WTC11 (cell line): ENCODE results near the gene LMTK2.

Experiments
- CBFB ChIP-seq: sonication (generic); formaldehyde crosslinking; IDR thresholded peaks from 2 replicates; pipeline ENCODE4 v1.8.1; 2022; ENCODE audit warnings: mild to moderate bottlenecking, low read depth, missing genetic modification reagents
- CREB1 ChIP-seq: sonication (generic); formaldehyde crosslinking; IDR thresholded peaks from 2 replicates; pipeline ENCODE4 v1.8.0; 2023; ENCODE audit warnings: mild to moderate bottlenecking, missing genetic modification reagents
- CREM ChIP-seq: sonication (generic); formaldehyde crosslinking; IDR thresholded peaks from 2 replicates; pipeline ENCODE4 v1.8.1; 2022; ENCODE audit warnings: mild to moderate bottlenecking, missing genetic modification reagents, moderate library complexity
- CTCF ChIP-seq: fragments of 200-600 bp; IDR thresholded peaks from 2 replicates; pipeline ENCODE4 v1.8.0; 2022; ENCODE audit warnings: antibody characterized with exemption
- ELF4 ChIP-seq: sonication (generic); formaldehyde crosslinking; IDR thresholded peaks from 2 replicates; pipeline ENCODE4 v1.8.1; 2022; ENCODE audit warnings: low read depth, mild to moderate bottlenecking, moderate library complexity, missing genetic modification reagents
- MLX ChIP-seq: sonication (generic); formaldehyde crosslinking; IDR thresholded peaks from 2 replicates; pipeline ENCODE4 v1.8.1; 2023; ENCODE audit warnings: mild to moderate bottlenecking, missing genetic modification reagents, moderate library complexity
- NFE2L1 ChIP-seq: sonication (generic); formaldehyde crosslinking; IDR thresholded peaks from 2 replicates; pipeline ENCODE4 v1.8.1; 2023; ENCODE audit warnings: missing genetic modification reagents
- USF1 ChIP-seq: sonication (generic); formaldehyde crosslinking; IDR thresholded peaks from 2 replicates; pipeline ENCODE4 v1.8.0; 2022; ENCODE audit warnings: mild to moderate bottlenecking, missing genetic modification reagents
- ZBTB21 ChIP-seq: sonication (generic); formaldehyde crosslinking; IDR thresholded peaks from 2 replicates; pipeline ENCODE4 v1.8.1; 2023; ENCODE audit warnings: mild to moderate bottlenecking, missing genetic modification reagents, borderline replicate concordance
- ZNF317 ChIP-seq: sonication (generic); formaldehyde crosslinking; IDR thresholded peaks from 2 replicates; pipeline ENCODE4 v1.8.1; 2023; ENCODE audit warnings: low read depth, mild to moderate bottlenecking, moderate library complexity, missing genetic modification reagents, borderline replicate concordance
- TF ChIP-seq, protein P1 (sequence below): sonication (generic); formaldehyde crosslinking; conservative IDR thresholded peaks from 2 replicates; pipeline ENCODE4 v1.8.1; 2022; ENCODE audit warnings: mild to moderate bottlenecking, missing genetic modification reagents
- TF ChIP-seq, protein P2 (sequence below): sonication (generic); formaldehyde crosslinking; IDR thresholded peaks from 2 replicates; pipeline ENCODE4 v1.8.0; 2023; ENCODE audit warnings: mild to moderate bottlenecking, missing genetic modification reagents
- TF ChIP-seq, protein P3 (sequence below): fragments of 250-450 bp; sonication (Bioruptor Pico); IDR thresholded peaks from 2 replicates; pipeline ENCODE4 v1.9.0; 2021; ENCODE audit warnings: mild to moderate bottlenecking

DNA sequence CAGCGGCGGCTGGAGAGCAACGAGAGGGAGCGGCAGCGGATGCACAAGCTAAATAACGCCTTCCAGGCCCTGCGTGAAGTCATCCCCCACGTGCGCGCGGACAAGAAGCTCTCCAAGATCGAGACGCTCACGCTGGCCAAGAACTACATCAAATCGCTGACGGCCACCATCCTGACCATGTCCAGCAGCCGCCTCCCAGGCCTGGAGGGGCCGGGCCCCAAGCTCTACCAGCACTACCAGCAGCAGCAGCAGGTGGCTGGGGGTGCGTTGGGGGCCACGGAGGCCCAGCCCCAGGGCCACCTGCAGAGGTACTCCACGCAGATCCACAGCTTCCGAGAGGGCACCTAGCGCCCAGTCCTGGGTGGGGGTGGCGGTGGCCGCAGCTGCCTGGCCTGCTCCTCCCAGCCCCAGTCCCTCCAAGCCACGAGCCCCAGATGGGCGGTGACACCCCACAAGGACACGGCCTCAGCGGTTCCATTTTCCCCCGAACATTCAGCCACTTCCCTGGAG lies 105.9 kb downstream of the LMTK2 start:
- TF ChIP-seq CTCF (no peak), USF1 (CRISPR knock-in tag) (no peak), NFE2L1 (CRISPR knock-in tag) (no peak), ELF4 (CRISPR knock-in tag) (no peak), MLX (CRISPR knock-in tag) (no peak), ZNF317 (no peak), CREM (no peak), CBFB (CRISPR knock-in tag) (no peak), CREB1 (CRISPR knock-in tag) (no peak), ZBTB21 (CRISPR knock-in tag) (no peak)
- TF ChIP-seq, protein P1, sequence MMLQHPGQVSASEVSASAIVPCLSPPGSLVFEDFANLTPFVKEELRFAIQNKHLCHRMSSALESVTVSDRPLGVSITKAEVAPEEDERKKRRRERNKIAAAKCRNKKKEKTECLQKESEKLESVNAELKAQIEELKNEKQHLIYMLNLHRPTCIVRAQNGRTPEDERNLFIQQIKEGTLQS (CRISPR knock-in tag) = no peak
- TF ChIP-seq, protein P2, sequence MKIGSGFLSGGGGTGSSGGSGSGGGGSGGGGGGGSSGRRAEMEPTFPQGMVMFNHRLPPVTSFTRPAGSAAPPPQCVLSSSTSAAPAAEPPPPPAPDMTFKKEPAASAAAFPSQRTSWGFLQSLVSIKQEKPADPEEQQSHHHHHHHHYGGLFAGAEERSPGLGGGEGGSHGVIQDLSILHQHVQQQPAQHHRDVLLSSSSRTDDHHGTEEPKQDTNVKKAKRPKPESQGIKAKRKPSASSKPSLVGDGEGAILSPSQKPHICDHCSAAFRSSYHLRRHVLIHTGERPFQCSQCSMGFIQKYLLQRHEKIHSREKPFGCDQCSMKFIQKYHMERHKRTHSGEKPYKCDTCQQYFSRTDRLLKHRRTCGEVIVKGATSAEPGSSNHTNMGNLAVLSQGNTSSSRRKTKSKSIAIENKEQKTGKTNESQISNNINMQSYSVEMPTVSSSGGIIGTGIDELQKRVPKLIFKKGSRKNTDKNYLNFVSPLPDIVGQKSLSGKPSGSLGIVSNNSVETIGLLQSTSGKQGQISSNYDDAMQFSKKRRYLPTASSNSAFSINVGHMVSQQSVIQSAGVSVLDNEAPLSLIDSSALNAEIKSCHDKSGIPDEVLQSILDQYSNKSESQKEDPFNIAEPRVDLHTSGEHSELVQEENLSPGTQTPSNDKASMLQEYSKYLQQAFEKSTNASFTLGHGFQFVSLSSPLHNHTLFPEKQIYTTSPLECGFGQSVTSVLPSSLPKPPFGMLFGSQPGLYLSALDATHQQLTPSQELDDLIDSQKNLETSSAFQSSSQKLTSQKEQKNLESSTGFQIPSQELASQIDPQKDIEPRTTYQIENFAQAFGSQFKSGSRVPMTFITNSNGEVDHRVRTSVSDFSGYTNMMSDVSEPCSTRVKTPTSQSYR (CRISPR knock-in tag) = no peak
- TF ChIP-seq, protein P3, sequence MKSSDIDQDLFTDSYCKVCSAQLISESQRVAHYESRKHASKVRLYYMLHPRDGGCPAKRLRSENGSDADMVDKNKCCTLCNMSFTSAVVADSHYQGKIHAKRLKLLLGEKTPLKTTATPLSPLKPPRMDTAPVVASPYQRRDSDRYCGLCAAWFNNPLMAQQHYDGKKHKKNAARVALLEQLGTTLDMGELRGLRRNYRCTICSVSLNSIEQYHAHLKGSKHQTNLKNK (CRISPR knock-in tag) = no peak
